ENCODE results near the gene KIF3B. TPM values are rescaled to one million over a fixed set of nuclear protein-coding genes. Genes with fewer than 3 reads are reported as not detected.
A peak's percentile ranks its signal among the peaks of the same experiment; 100 is the strongest.

KIF3B gene
- total and polyA plus RNA-seq, 2 of the 13 experiments (the other 11 are each of a cell fraction or from before 2014, with no cell fraction given) = 23.6 to 28.8 TPM

GRCh38 chr20:32237419-32237818, 40.0 kb upstream of the KIF3B start (continued):
- TF ChIP-seq ATF5 (CRISPR knock-in tag; IDR thresholded peaks at IDR 0.05; ENCODE audit: low read depth) (no peak), CREB3 (CRISPR knock-in tag; IDR thresholded peaks at IDR 0.05) (no peak), ZBTB7B (CRISPR knock-in tag; IDR thresholded peaks at IDR 0.05) (no peak), POLR2G (IDR thresholded peaks at IDR 0.05; ENCODE audit: low read depth, low read length) (peak; percentile 41; the same call in 1 of the 2 replicates), ZMYM2 (CRISPR knock-in tag; IDR thresholded peaks at IDR 0.05) (no peak), ZNF17 (CRISPR knock-in tag; IDR thresholded peaks at IDR 0.05) (no peak), RCOR2 (CRISPR knock-in tag; IDR thresholded peaks at IDR 0.05) (no peak), ETV6 (CRISPR knock-in tag; conservative IDR thresholded peaks at IDR 0.05) (no peak), KLF6 (CRISPR knock-in tag; IDR thresholded peaks at IDR 0.05) (no peak), HNF4A (CRISPR knock-in tag; IDR thresholded peaks at IDR 0.05) (no peak), ZNF556 (CRISPR knock-in tag; IDR thresholded peaks at IDR 0.05; ENCODE audit: borderline replicate concordance) (no peak), SCMH1 (CRISPR knock-in tag; IDR thresholded peaks at IDR 0.05; ENCODE audit: borderline replicate concordance) (no peak), ZNF121 (CRISPR knock-in tag; IDR thresholded peaks at IDR 0.05) (no peak), ZNF674 (CRISPR knock-in tag; IDR thresholded peaks at IDR 0.05; ENCODE audit: low read depth) (no peak), ZNF230 (CRISPR knock-in tag; IDR thresholded peaks at IDR 0.05) (0 out of 2 replicates have a peak, but pooled peaks have one; percentile 35), ZNF709 (CRISPR knock-in tag; IDR thresholded peaks at IDR 0.05) (no peak), SALL1 (CRISPR knock-in tag; IDR thresholded peaks at IDR 0.05) (no peak), ZNF354B (CRISPR knock-in tag; IDR thresholded peaks at IDR 0.05) (no peak), ZBTB20 (CRISPR knock-in tag; IDR thresholded peaks at IDR 0.05; ENCODE audit: borderline replicate concordance, low read depth) (no peak), PAX8 (CRISPR knock-in tag; IDR thresholded peaks at IDR 0.05; ENCODE audit: borderline replicate concordance) (no peak)
